Smooth muscle cell of the pulmonary artery (primary cell): ENCODE measurements around the gene FTHL17. TPM values are rescaled to one million over a fixed set of nuclear protein-coding genes. Genes with fewer than 3 reads are reported as not detected.

Experiments used
- total RNA-seq: library from RNA; depleted of rRNA; stranded (reverse); fragments of >200 nt; gene quantifications from 2 replicates; pipeline ENCODE4 v1.2.3, GENCODE V29; 2014

The FTHL17 gene
- total RNA-seq = not detected in 2 replicates

GRCh38 chrX:31071725-31072124 lies at the start of gene FTHL17:
TSS of gene FTHL17 (minus strand) at chrX:31072041. CDS start at chrX:31071953, 88 bp downstream.

Other genes starting within 250 kb of the FTHL17 start
- gene TAB3, start 182.8 kb downstream of the FTHL17 start, total RNA-seq = 9.3 and 10.2 TPM in 2 replicates